RCC 7860 (cell line): ENCODE measurements around the gene DYRK3.

ENCODE experiments used
- DNase-seq: peaks from one replicate; pipeline ENCODE4 v3.0.0-alpha.2; 2015; ENCODE audit warnings: low spot score
- FAIRE-seq: peaks from 2 replicates; lab custom pipeline; 2012; peaks lifted over from hg19 to GRCh38; lab: Jason Lieb, UNC

The DYRK3 gene

GRCh38 chr1:206681359-206681758 is 46.0 kb downstream of the DYRK3 start:
- DNase-seq (no peak), FAIRE-seq (no peak)

GRCh38 chr1:206682111-206682510 is 46.8 kb downstream of the DYRK3 start:
- FAIRE-seq (no peak), DNase-seq (no peak)

GRCh38 chr1:206683313-206683712 is 48.0 kb downstream of the DYRK3 start:
- DNase-seq (no peak), FAIRE-seq (no peak)

GRCh38 chr1:206684003-206684402 is 48.7 kb downstream of the DYRK3 start:
- no peak for FAIRE-seq

GRCh38 chr1:206684478-206685333 is 49.4 kb downstream of the DYRK3 start, which contains the start of gene MAPKAPK2:
MAPKAPK2 (plus strand) TSS chr1:206684905; CDS start chr1:206685230, 325 bp downstream.
- DNase-seq (peak; percentile 20), FAIRE-seq (no peak)

More at GRCh38 chr1:206684003-206684402, 48.7 kb downstream of the DYRK3 start:
- no peak for DNase-seq

GRCh38 chr1:206685334-206685768 is 50.0 kb downstream of the DYRK3 start:
- FAIRE-seq (no peak), DNase-seq (peak; percentile 6)

DNA sequence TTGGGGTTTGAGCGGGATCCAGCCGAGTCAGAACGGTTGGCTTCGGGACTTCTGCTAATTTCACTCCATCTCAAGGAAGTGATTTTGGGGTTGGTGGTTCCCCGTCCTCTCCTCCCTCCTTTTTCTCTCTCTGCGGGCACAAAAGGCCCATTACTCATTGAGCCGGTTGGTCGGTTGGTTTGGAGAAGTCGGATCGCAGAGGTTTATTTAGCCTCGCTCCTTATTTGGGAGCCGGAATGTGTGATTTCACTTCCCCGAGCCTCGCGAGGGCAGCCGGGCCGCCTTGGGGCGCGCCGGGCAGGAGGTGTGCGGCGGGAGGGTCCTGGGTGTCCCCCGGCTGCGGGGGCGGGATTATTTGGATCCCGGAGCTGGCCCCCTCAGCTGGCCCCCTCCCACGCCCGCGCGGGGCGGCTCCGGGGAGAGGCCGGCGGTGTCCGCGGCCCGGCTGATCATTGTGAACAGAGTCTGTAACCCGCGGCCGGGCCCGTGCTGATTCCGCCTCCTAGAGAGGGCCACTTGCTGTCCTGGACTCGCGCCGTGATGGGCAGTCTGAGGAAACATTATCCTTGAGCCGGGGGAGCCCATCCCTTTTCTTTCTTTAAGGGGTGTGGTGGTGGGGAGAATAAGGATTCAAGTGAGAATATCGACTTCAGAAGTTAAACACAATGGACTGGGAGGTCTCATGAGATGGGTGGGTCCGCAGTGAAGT is 50.6 kb downstream of the DYRK3 start:
- FAIRE-seq (no peak), DNase-seq (peak; percentile 45)

DNA sequence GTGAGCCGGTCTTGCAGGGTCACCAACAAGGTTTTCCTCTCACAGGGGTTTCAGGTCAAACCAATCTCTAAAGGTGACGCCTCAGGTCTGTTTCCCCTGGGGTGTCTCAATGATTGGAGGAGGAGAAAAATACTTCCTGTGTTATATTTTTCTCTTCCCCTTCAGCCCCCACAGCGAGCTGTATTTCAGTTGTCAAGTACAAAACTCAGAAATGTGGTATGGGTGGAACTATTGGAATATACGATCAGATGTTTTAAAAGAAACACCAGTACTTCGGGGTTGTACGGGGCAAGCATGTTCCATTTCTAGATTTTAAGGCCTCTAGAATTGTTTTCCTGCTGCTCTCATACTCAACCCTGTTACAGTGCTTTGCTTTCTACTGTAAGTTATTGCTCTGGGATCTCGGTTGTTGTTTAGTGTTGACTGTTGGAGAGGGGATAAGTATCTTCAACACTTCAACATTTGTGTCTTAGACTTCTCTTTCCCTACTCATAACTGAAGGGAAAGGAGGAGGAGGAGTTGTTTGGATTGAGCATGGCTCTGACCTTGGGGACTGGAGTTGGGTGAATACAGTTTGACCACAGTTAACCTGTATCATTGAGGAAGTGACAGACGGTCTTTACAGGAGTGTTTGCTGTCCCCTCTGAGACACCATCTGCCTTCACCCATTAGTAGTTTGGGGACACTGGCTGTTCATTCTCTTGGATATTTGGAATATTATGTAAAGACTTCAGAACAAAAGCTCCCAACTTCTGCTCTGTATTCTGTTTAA is 51.3 kb downstream of the DYRK3 start:
- DNase-seq (no peak), FAIRE-seq (no peak)

GRCh38 chr1:206687251-206687914 is 52.0 kb downstream of the DYRK3 start:
- DNase-seq (no peak), FAIRE-seq (no peak)

GRCh38 chr1:206687915-206688442 is 52.6 kb downstream of the DYRK3 start:
- peak; percentile 33 for DNase-seq

DNA sequence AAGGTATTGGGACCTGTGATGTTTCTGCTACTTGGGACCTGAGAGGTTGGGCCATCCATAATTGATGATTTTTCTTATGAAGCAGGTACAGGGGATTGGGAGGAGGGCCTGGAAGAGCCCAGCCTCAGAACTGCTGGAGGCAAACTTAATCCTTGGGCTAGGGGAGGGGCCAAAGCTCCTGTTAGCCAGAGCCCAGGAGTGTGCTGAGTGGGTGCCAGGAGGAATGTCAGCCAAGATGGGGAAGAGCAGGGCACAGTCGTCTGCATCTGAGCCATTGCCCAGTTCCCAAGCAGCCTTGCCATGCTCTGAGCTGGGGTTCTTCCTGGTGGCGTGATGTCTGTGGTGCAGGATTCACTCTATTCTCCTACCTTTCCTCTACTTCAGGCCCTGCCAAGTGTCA is 55.2 kb downstream of the DYRK3 start:
- FAIRE-seq (no peak), DNase-seq (no peak)

More at GRCh38 chr1:206687915-206688442, 52.6 kb downstream of the DYRK3 start:
- peak; percentile 27 for FAIRE-seq

DNA sequence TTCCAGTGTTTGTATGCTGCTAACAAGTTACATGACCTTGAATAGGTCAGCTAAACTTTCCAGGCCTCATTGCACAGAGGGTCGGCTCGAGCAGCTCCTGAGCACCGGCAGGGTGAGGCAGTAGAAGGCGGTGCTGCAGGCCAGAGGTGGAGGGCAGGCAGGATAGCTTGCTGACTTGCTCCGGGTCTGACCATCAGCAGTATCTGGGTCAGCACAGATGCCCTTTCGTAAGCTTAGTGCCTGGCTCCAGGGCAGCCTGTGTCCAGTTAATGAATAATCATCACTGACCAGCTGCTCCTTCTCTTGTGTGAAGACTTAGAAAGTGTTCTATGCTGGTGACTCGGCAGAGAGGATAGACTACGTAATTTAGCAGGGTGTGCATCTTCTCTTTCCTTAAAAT is 56.3 kb downstream of the DYRK3 start:
- FAIRE-seq, result peak; percentile 82

DNA sequence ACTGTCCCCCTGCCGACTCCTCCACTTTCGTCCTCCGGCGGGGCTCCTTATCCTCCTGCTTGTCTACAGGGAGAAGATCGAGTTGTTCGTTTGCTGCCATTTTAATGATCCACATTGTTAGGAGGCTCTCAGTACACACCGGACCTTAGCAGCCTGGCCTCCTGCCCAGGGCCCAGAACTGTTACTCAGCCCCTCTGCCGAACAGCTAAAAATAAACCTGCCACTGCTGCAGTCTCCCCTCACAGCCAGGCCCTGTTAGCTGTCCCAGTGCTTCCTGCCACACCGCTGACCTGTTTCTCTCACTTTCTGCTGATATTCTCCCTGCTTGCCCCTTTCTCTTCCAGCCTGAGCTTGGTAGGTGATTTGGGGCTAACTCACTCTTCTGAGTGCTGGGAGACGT is 57.7 kb downstream of the DYRK3 start:
- FAIRE-seq (peak; percentile 38), DNase-seq (peak; percentile 71)

More for the DNA sequence above, 56.3 kb downstream of the DYRK3 start:
- DNase-seq, result peak; percentile 79

DNA sequence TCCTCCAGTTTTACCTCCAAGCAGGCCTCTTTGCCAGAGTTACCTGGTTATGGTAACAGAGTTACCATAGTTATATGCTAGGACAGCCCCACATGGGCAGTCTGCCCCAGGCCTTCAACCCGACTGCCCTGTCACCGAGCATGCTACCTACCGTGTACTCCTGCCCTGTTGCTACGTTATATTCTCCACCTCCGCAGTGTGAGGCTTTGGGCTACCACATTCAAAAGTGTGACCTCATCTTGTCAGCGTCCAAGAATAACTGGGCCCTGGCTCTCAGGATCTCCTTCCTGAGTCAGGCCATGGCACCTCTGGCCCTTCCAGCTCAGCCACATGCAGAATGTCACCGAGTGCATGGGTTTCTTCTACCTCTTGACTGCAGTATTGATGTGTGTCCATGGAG is 58.3 kb downstream of the DYRK3 start:
- FAIRE-seq, result no peak
- DNase-seq, result peak; percentile 70

- FAIRE-seq, result peak; percentile 24
- peak; percentile 77 for DNase-seq
Observed at GRCh38 chr1:206694171-206695124, 59.1 kb downstream of the DYRK3 start.

DNA sequence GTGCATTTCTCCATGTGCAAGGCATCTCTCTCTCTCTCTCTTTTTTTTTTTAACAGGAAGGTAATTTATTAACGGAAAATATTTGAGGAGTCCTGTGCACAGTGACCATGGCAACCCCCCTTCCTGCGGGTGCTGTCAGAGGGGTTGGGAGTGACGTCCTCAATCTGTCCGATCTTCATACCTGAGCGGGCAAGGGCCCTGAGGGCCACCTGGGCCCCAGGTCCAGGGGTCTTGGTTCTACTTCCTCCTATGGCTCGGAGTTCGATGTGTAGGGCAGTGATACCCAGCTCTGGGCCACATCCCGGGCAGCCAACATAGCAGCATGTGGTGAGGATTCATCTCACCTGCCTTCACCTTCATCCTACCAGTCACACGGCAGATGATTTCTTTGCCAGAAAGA is 60.4 kb downstream of the DYRK3 start:
- no peak for DNase-seq
- no peak for FAIRE-seq

GRCh38 chr1:206696812-206697585 is 61.7 kb downstream of the DYRK3 start:
- DNase-seq (no peak), FAIRE-seq (no peak)

- DNase-seq (no peak), FAIRE-seq (no peak)
Observed at GRCh38 chr1:206698011-206698410, 62.7 kb downstream of the DYRK3 start.
